HCT116 (cell line): ENCODE measurements around the gene IQSEC3. TPM values are rescaled to one million over a fixed set of nuclear protein-coding genes. Genes with fewer than 3 reads are reported as not detected.

Experiments
- ATAC-seq: fragments of 200-7000 bp; cut with Tn5 transposase; 2 replicates; pipeline ENCODE4 v1.9.1; 2020; ENCODE audit warnings: mild to moderate bottlenecking, moderate library complexity
- BruUV-seq: library from RNA; stranded (reverse); fragments of 400-500 nt; replicated peaks from 2 replicates; lab custom pipeline; 2021; lab: Mats Ljungman, UMichigan
- CTCF ChIA-PET: fragments of 300-600 bp; sonication (Branson Sonifier 250); formaldehyde crosslinking; loops from one replicate; lab custom pipeline; 2021; ENCODE audit warnings: antibody characterized with exemption; lab: Charles Lee
- POLR2A ChIA-PET: fragments of 300-600, 350-600 bp; sonication (Branson Sonifier 250); formaldehyde crosslinking; loops from one replicate; lab custom pipeline; 2021; ENCODE audit warnings: antibody characterized with exemption; lab: Charles Lee
- RAD21 ChIA-PET, 2 experiments: fragments of 300-600 bp; sonication (Branson Sonifier 250); formaldehyde crosslinking; loops; one replicate each; lab custom pipeline; 2023; ENCODE audit warnings: low total read pairs in 2 of 2; ENCODE audit not compliant: uncharacterized antibody in 2 of 2, unreplicated experiment in 2 of 2, low non-redundant PET in 1 of 2; lab: Charles Lee
- DNase-seq: peaks from one replicate; pipeline ENCODE4 v3.0.0-alpha.2; 2010; ENCODE audit warnings: low read depth, low spot score
- H2AFZ ChIP-seq: fragments of 200-600 bp; shearing (Covaris generic), sonication (generic); 2 replicates; pipeline ENCODE4 v1.6.1; 2017; ENCODE audit warnings: low read depth, mixed run types, mixed read lengths, antibody characterized with exemption, low read length; ENCODE audit not compliant: poor library complexity, severe bottlenecking
- H3K27ac ChIP-seq: 2 replicates; pipeline ENCODE4 v1.5.1; 2012; ENCODE audit warnings: low read depth, low read length
- H3K27me3 ChIP-seq: fragments of 200-600 bp; sonication (generic); 2 replicates; pipeline ENCODE4 v1.6.1; 2016; ENCODE audit warnings: mixed run types, low read length, mixed read lengths; ENCODE audit not compliant: insufficient read depth
- H3K36me3 ChIP-seq, 2 experiments: fragments of 200-500 bp in 1 of 2; fragments of 200-600 bp in 1 of 2; sonication (Bioruptor generic) in 1 of 2; sonication (generic) in 1 of 2; 2 replicates each; pipeline versions ENCODE4 v1.5.1 to v1.6.1; 2014 to 2016; ENCODE audit warnings: low read length in 2 of 2, inconsistent platforms in 1 of 2, mixed read lengths in 1 of 2, mixed run types in 1 of 2; ENCODE audit not compliant: insufficient read depth in 2 of 2, control insufficient read depth in 1 of 2
- H3K4me1 ChIP-seq, 2 experiments: fragments of 200-600 bp in 1 of 2; sonication (generic) in 1 of 2; 2 replicates each; pipeline versions ENCODE4 v1.5.1 to v1.6.1; 2012 to 2017; ENCODE audit warnings: low read length in 2 of 2, inconsistent platforms in 1 of 2, mild to moderate bottlenecking in 1 of 2, mixed read lengths in 1 of 2, mixed run types in 1 of 2, moderate library complexity in 1 of 2; ENCODE audit not compliant: insufficient read depth in 2 of 2, control insufficient read depth in 1 of 2
- H3K4me2 ChIP-seq: fragments of 200-600 bp; sonication (generic); 2 replicates; pipeline ENCODE4 v1.6.1; 2017; ENCODE audit warnings: mixed run types, low read length, mixed read lengths
- H3K4me3 ChIP-seq, 2 experiments: fragments of 200-600 bp in 1 of 2; sonication (generic) in 1 of 2; replicated peaks in 1 of 2; 2 replicates each; pipeline ENCODE4 v1.5.1; 2011 to 2016; ENCODE audit warnings: low read length in 2 of 2, control low read depth in 1 of 2, low read depth in 1 of 2, mild to moderate bottlenecking in 1 of 2, mixed read lengths in 1 of 2, mixed run types in 1 of 2
- H3K79me2 ChIP-seq: fragments of 200-600 bp; sonication (generic); 2 replicates; pipeline ENCODE4 v1.6.1; 2017; ENCODE audit warnings: mild to moderate bottlenecking, mixed run types, low read length, moderate library complexity, mixed read lengths; ENCODE audit not compliant: insufficient read depth
- H3K9ac ChIP-seq: fragments of 200-600 bp; sonication (generic); 2 replicates; pipeline ENCODE4 v1.6.1; 2016; ENCODE audit warnings: low read length, mixed read lengths
- H3K9me2 ChIP-seq: fragments of 200-600 bp; sonication (generic), shearing (Covaris generic); 2 replicates; pipeline ENCODE4 v1.6.1; 2017; ENCODE audit warnings: mixed run types, mild to moderate bottlenecking, moderate library complexity; ENCODE audit not compliant: insufficient read depth
- H3K9me3 ChIP-seq, 2 experiments: fragments of 200-500 bp in 1 of 2; fragments of 200-600 bp in 1 of 2; sonication (Bioruptor generic) in 1 of 2; sonication (generic) in 1 of 2; 2 replicates each; pipeline ENCODE4 v1.6.1; 2014 to 2017; ENCODE audit warnings: low read length in 2 of 2, mixed read lengths in 2 of 2, inconsistent platforms in 1 of 2, low read depth in 1 of 2, mild to moderate bottlenecking in 1 of 2, mixed run types in 1 of 2, moderate library complexity in 1 of 2; ENCODE audit not compliant: control insufficient read depth in 1 of 2, insufficient read depth in 1 of 2
- H4K20me1 ChIP-seq: fragments of 200-600 bp; sonication (generic), shearing (Covaris generic); 2 replicates; pipeline ENCODE4 v1.6.1; 2017; ENCODE audit warnings: mixed run types, mild to moderate bottlenecking, moderate library complexity; ENCODE audit not compliant: insufficient read depth
- CEBPB ChIP-seq: IDR thresholded peaks from 2 replicates; pipeline ENCODE4 v1.6.1; 2012; ENCODE audit warnings: low read depth
- EGR1 ChIP-seq: IDR thresholded peaks from 2 replicates; pipeline ENCODE4 v1.6.1; 2012; ENCODE audit warnings: low read depth
- YY1 ChIP-seq: IDR thresholded peaks from 2 replicates; pipeline ENCODE4 v1.6.1; 2011; ENCODE audit warnings: low read length, low read depth, moderate library complexity, mild to moderate bottlenecking; ENCODE audit not compliant: insufficient replicate concordance; ENCODE audit errors: extremely low read depth
- ZNF274 ChIP-seq: fragments of 200-500 bp; sonication (Bioruptor generic); IDR thresholded peaks from 2 replicates; pipeline ENCODE4 v1.6.1; 2014; ENCODE audit warnings: mild to moderate bottlenecking, low read depth, low read length, inconsistent platforms
- intact Hi-C: fragments of 100-400 bp; cut with micrococcal nuclease; formaldehyde crosslinking; loops from 2 replicates; pipeline ENCODE4 v1.10.0; 2022
- total RNA-seq: library from RNA; stranded (reverse); gene quantifications from one replicate; pipeline ENCODE4 v1.2.1, GENCODE V29; 2021; ENCODE audit not compliant: unreplicated experiment
- TF ChIP-seq, protein P1 (sequence below): IDR thresholded peaks from 2 replicates; pipeline ENCODE4 v1.6.1; 2012; ENCODE audit warnings: low read depth
- TF ChIP-seq, protein P2 (sequence below): IDR thresholded peaks from 2 replicates; pipeline ENCODE4 v1.6.1; 2012

Gene IQSEC3
- total RNA-seq, 1 experiment from 2014 or later: not detected

DNA sequence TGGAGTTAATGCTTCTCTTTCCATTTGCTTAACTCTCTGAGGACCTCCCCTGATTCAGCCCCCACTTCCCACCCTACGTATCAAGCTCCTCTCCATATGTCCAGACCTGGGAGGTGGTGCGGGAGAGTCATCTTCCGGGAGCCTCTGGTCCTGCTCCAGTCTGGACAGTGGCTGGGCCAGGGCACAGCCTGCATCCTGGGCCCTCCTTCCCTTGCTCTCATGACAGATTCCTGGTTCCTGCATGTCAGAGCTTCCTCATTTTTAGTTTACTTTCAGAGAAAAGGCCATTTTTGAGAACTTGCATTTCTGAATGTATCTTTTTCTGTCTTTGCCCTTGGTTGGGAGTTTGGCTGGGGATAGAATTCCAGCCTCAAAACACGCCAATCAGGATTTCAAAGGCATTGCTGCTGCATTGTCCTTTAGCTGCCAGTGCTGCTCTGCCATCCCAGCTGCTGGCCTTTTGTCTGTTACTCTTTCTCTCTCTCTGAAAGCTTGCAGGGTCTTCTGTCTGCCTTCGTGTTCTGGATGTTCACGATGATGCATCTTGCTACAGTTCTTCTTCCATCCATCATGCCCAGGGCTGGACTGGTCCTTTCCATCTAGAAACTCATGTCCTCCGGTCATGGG lies 92.7 kb downstream of the IQSEC3 start:
- ChIA-PET CTCF (no interaction called here), RAD21 (no interaction called here), POLR2A (no interaction called here)
- H3K27me3 ChIP-seq: peaks cover 4% of the 10 kb centered on the region; the same call in 1 of the 2 replicates
- H3K4me1 ChIP-seq: no peaks in the 10 kb centered on the region
- no peak overlapping the region for H3K27ac ChIP-seq
- H3K4me2 ChIP-seq: no peak overlapping the region
- DNase-seq (no peak), ATAC-seq (no peak)
- intact Hi-C loops: no loop called here
- BruUV-seq: no TSS peak
- no peak overlapping the region for H3K4me3 ChIP-seq
- TF ChIP-seq YY1 (no peak), ZNF274 (no peak), CEBPB (no peak), EGR1 (no peak)
- TF ChIP-seq, protein P1, sequence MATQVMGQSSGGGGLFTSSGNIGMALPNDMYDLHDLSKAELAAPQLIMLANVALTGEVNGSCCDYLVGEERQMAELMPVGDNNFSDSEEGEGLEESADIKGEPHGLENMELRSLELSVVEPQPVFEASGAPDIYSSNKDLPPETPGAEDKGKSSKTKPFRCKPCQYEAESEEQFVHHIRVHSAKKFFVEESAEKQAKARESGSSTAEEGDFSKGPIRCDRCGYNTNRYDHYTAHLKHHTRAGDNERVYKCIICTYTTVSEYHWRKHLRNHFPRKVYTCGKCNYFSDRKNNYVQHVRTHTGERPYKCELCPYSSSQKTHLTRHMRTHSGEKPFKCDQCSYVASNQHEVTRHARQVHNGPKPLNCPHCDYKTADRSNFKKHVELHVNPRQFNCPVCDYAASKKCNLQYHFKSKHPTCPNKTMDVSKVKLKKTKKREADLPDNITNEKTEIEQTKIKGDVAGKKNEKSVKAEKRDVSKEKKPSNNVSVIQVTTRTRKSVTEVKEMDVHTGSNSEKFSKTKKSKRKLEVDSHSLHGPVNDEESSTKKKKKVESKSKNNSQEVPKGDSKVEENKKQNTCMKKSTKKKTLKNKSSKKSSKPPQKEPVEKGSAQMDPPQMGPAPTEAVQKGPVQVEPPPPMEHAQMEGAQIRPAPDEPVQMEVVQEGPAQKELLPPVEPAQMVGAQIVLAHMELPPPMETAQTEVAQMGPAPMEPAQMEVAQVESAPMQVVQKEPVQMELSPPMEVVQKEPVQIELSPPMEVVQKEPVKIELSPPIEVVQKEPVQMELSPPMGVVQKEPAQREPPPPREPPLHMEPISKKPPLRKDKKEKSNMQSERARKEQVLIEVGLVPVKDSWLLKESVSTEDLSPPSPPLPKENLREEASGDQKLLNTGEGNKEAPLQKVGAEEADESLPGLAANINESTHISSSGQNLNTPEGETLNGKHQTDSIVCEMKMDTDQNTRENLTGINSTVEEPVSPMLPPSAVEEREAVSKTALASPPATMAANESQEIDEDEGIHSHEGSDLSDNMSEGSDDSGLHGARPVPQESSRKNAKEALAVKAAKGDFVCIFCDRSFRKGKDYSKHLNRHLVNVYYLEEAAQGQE: no peak
- TF ChIP-seq, protein P2, sequence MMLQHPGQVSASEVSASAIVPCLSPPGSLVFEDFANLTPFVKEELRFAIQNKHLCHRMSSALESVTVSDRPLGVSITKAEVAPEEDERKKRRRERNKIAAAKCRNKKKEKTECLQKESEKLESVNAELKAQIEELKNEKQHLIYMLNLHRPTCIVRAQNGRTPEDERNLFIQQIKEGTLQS: no peak
- no peaks in the 10 kb centered on the region for H3K79me2 ChIP-seq
- H3K9ac ChIP-seq: no peak overlapping the region
- no peak overlapping the region for H2AFZ ChIP-seq
- no peaks in the 10 kb centered on the region for H3K9me2 ChIP-seq
- H3K9me3 ChIP-seq: no peaks in the 10 kb centered on the region
- no peaks in the 10 kb centered on the region for H4K20me1 ChIP-seq
- no peaks in the 10 kb centered on the region for H3K36me3 ChIP-seq
